HG03432 (cell line): Measurements from ENCODE around the gene KDR.
A peak's percentile ranks its signal among the peaks of the same experiment; 100 is the strongest.

Experiments
- ATAC-seq: cut with Tn5 transposase; IDR thresholded peaks from one replicate; pipeline ENCODE4 v1.9.1; 2021; ENCODE audit warnings: mild to moderate bottlenecking, moderate library complexity; ENCODE audit not compliant: unreplicated experiment

KDR gene

GRCh38 chr4:55125087-55125721, at the start of gene KDR:
Gene KDR (minus strand): TSS chr4:55125595. CDS start chr4:55125293, 302 bp downstream.
- ATAC-seq, result no peak

- no peak for ATAC-seq
These were observed 48.2 kb upstream of the KDR start for GRCh38 chr4:55173580-55173979.

DNA sequence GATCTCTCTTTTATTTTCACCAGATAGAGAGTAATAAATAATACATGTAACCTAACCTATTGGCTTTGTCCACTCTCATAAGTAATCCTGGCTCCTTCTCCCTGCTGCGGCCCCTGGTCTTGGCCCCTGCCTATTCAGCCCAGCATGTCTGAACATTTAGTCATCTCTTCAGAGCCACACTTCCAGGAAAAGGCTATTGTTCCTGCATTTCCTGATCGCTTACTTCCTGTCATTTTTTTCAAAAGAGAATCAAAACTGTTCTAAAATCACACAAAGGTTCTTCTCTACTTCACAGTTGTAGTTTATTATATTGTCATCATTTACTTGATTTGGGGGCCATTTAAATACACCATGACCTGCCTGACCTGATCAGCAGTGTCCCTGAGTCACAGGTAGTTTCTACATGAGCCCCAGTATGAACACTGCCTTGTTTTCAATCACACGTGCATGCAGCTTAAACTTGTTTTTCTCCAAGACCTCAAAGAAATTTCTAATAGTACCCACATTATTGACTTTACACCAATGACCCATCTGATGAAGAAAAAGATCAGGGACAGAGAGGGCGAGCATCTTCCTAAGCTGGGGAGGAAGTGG, 47.4 kb upstream of the KDR start:
- no peak for ATAC-seq

GRCh38 chr4:55170462-55170861, 45.1 kb upstream of the KDR start:
- ATAC-seq, result no peak

DNA sequence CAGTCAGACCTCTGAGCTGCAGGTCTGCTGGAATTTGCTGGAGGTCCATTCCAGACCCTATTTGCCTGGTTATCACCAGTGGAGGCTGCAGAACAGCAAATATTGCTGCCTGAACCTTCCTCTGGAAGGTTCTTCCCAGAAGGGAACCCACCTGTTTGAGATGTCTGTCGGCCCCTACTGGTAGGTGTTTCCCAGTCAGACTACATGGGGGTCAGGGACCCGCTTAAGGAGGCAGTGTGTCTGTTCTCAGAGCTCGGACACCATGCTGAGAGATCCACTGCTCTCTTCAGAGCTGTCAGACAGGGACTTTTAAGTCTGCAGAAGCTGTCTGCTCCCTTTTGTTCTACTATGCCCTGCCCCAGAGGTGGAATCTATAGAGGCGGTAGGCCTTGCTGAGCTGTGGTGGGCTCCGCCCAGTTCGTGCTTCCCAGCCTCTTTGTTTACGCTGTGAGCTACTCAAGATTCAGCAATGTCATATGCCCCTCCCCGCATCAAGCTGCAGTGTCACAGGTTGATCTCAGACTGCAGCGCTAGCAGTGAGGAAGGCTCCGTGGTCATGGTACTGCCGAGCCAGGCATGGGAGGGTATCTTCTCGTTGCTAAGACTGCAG, 44.1 kb upstream of the KDR start:
- no peak for ATAC-seq

GRCh38 chr4:55162396-55162795, 37.0 kb upstream of the KDR start:
- no peak for ATAC-seq

GRCh38 chr4:55161739-55162138, 36.3 kb upstream of the KDR start:
- no peak for ATAC-seq

DNA sequence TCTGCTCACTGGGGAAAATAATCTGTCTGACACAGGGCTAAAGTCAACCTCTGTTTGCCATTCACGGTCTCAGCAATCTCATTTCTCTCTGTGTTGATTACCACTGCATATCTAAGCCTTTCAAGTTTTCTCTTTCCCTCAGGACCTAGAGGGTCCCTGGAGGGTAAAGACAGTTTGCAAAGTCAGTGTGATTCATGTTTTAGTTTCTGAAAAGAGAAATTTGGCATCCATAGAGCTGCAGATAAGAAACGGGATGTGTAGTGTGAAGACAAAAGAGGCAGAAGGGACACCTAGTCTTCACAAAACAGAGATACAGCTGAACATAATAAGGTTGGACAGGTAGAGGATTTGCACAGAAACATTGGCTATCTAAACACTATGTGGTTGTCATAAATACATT, 34.5 kb upstream of the KDR start:
- ATAC-seq, result no peak

GRCh38 chr4:55158957-55159356, 33.6 kb upstream of the KDR start:
- peak; percentile 40 for ATAC-seq

DNA sequence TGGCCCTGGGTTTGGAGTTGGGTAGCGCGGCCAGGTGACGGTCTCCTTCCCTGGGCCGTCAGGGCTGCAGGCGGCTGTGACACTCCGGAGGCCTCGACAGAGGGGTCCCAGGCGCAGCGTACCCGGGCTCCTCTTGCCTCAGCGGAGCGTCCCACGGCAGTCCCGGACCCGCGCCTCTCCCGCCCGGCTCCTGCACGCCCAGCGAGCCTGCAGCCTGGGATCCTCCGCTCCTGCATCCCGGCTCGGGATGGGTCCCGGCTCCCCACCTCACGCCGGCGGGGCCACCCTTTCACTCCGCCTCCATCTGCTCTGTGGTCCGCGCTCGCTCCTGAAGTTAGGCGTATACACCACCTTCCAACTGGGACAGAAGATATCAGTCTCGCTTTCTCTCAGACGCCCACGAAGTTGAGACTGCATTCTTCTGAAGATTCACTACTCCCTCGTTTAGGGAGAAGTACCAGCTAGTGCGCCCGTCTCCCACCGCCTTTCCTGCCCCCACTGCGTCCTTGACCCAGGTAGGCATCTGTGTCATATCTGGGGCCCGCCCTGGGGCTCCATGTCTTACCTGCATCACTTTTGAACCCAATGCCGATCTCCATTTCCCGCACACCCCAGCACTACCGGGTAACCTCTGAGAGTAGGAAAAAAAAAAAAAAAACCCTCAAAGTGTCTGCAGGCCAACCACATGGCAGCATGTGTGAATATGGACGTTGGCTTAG, 32.3 kb upstream of the KDR start:
- ATAC-seq, result no peak

DNA sequence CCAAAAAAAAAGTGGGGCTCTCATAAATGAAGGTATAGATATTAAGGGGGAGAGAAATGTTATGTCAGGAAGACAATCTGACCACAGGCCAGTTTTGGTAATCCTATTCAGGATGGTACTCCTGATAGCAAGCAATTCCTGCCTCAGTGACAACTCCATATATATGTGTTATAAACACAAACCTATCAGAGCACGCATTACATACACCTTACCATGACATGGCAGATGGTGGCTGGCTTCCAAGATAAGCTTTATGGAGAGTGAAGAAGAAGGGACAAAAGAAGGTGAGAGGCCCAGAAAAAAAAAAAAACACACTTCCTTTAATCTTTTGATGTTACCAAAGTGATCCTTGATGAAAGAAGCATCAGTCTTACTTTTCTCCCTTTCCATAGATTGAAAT, 29.5 kb upstream of the KDR start:
- no peak for ATAC-seq

DNA sequence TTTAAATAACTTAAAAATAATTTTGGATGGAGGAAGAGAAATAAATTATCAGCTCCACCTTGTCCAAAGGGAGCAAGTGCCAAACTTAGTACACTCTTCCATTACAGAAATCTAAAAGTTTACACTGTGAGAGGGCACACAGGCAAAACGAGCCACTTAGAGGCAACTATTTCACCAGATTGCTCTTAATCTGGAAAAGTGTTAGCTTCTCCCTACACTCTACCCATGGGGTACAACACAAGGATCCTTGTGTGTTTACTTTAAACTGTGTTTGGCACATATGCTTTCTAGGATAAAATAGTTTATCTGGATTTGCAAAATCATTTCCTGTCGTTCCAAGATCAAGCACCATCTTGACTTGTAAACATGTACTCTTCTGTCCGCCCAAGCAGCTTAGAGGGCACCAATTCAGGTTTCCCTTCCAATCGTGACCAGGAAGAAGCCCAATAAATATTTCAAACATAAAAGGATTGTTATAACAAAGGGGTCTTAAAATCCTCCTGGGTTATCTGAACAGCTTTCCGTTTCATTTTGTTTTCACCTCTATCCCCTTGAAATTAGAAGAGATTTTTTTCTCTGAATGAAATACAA, 29.0 kb upstream of the KDR start:
- ATAC-seq, result no peak

DNA sequence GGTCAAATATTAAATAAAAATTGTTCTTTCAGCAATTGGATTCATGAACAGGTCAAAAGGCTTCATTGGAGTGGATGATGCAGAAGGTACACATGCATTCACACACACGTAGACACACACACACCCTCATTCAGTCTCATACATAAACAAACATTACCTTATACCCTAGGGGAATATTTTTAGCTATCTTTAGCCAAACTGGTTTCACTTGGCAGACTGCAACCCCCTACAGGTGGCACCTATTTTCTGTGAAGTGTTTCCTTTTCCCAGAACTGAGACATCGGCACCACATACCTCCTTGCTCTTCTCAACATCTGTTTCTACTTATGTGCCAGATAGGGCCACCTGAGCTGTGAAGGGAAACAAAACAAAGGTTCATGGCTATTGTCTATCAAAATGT, 18.5 kb upstream of the KDR start:
- ATAC-seq, result no peak

- no peak for ATAC-seq
These were observed 13.0 kb upstream of the KDR start for GRCh38 chr4:55138367-55138766.

- no peak for ATAC-seq
These were observed 11.2 kb upstream of the KDR start for GRCh38 chr4:55136634-55137033.

- ATAC-seq, result no peak
These were observed 8.6 kb upstream of the KDR start for GRCh38 chr4:55133951-55134350.

GRCh38 chr4:55132775-55133174, 7.4 kb upstream of the KDR start:
- no peak for ATAC-seq

- no peak for ATAC-seq
These were observed 2.1 kb upstream of the KDR start for GRCh38 chr4:55127521-55127920.

- ATAC-seq, result no peak
These were observed 1.7 kb upstream of the KDR start for GRCh38 chr4:55127053-55127452.

DNA sequence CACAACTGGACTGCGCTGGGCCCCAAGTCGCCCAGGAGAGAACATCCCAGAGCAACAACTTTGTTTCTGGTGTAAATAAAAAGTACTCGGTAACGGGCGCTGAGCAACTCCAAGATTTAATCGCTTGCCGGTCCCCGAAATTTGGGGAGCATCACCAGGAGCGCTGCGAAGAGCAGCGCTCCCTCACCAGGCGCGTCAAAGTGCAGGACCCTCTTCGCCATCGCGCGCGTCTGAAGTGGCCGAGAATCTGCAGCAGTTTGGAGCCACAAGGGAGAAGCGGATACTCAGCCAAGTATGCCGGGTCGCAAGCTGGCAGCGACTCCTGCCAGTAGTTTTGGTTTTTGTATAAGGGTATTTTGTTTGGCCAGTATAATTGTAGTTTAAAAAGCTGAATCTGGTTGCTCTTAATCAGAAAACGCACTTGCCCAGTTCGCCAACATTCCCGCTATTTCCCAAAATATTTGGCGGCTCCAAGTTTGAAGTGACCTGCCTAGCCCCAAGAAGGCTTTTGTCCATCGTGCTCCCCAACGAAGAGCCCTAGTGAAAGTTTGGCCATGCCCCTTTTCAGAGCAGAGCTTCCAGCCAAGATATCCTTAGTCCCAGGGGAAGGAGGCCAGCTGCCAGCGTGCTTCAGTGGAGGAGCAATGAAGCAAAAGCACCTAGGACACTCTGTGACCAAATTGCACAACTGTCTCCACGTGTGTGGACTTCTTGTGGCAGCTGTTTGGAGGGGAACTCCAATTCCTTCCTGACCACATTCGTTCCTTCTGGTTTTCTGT, 557 bp upstream of the KDR start:
- no peak for ATAC-seq
